OCI-LY7 (cell line): Measurements from ENCODE around the gene POU6F2.

Experiments
- EZH2phosphoT487 ChIP-seq: fragments of 200-600 bp; sonication (generic); IDR thresholded peaks from 2 replicates; pipeline ENCODE4 v1.6.1; 2018; ENCODE audit warnings: low read depth, borderline replicate concordance, mild to moderate bottlenecking, mixed run types, antibody characterized with exemption, low read length, moderate library complexity, mixed read lengths
- TF ChIP-seq, protein P1 (sequence below): fragments of 200-600 bp; sonication (generic); conservative IDR thresholded peaks from 2 replicates; pipeline ENCODE4 v1.5.1; 2014; ENCODE audit warnings: mild to moderate bottlenecking, antibody characterized with exemption, low read length, moderate library complexity, mixed read lengths

DNA sequence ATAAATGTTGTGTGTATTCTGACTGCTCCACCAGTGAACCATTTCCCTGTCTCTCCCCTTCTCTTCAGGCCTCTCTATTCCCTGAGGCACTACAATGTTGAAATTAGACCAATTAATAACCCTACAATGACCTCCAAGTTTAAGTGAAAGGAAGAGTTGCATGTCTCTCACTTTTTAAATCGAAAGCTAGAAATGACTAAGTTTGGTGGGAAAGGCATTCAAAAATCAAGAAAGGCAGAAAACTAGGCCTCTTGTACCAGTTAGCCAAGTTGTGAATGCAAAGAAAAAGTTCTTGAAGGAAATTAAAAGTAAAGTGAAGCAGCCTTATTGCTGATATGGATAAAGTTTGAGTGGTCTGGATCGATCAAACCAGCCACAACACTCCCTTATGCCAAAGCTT, 390.2 kb downstream of the POU6F2 start:
- TF ChIP-seq, protein P1, sequence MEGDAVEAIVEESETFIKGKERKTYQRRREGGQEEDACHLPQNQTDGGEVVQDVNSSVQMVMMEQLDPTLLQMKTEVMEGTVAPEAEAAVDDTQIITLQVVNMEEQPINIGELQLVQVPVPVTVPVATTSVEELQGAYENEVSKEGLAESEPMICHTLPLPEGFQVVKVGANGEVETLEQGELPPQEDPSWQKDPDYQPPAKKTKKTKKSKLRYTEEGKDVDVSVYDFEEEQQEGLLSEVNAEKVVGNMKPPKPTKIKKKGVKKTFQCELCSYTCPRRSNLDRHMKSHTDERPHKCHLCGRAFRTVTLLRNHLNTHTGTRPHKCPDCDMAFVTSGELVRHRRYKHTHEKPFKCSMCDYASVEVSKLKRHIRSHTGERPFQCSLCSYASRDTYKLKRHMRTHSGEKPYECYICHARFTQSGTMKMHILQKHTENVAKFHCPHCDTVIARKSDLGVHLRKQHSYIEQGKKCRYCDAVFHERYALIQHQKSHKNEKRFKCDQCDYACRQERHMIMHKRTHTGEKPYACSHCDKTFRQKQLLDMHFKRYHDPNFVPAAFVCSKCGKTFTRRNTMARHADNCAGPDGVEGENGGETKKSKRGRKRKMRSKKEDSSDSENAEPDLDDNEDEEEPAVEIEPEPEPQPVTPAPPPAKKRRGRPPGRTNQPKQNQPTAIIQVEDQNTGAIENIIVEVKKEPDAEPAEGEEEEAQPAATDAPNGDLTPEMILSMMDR = no peak
- no peak for TF ChIP-seq EZH2phosphoT487
